Measurements from ENCODE around the gene IFIT1B.
"Not testable (repeated sequence)": the region's sequence is repeated elsewhere in the genome, so short reads cannot be mapped to it uniquely, and the experiment has no call there.

The IFIT1B gene

DNA sequence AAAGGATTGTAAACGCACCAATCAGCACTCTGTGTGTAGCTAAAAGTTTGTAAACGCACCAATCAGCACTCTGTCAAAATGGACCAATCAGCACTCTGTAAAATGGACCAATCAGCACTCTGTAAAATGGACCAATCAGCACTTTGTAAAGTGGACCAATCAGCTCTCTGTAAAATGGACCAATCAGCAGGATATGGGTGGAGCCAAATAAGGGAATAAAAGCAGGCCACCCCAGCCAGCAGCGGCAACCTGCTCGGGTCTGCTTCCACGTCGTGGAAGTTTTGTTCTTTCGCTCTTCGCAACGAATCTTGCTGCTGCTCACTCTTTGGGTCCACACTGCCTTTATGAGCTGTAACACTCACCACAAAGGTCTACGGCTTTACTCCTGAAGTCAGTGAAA is 34.4 kb downstream of the IFIT1B start:
- CTCF ChIA-PET = not testable (repeated sequence)
- POLR2A ChIA-PET = interaction anchor here (1.1 kb wide), 1 partner anchor 289 kb away, joined by 5 read pairs; the partner anchor contains the start of gene KIF20B

DNA sequence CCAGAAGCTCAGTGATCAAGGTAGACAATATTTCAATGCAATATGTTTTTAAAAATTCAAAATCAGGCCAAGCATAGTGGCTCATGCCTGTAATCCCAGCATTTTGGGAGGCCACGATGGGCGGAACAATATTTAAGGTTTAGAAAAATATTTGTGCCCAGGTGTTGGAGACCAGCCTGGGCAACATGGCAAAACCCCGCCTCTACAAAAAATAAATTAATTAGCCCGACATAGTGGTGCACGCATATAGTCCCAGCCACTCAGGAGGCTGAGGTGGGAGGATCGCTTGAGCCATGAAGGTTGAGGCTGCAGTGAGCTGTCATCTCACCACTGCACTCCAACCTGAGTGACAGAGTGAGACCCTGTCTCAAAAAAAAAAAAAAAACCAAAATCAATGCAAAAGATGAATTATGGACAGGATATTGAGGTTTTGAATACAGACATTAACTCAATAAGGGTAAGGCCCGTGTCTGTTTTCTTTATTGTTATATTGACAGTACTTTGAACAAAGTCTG is 35.6 kb downstream of the IFIT1B start:
- no peak overlapping the region for H3K4me3 ChIP-seq (ENCODE audit: low read depth, low read length)
- ChIA-PET CTCF (interaction anchor here (0.6 to 1.3 kb wide), 4 partner anchors 20 to 161 kb away, joined by 3 to 4 read pairs (median 4); partner anchors contain the start of gene IFIT1), POLR2A (no interaction called here)
- peaks cover 3% of the 10 kb centered on the region; the same call in 1 of the 2 replicates for H3K4me1 ChIP-seq (ENCODE audit: control insufficient read depth, insufficient read depth, low read length)
- no peak for TF ChIP-seq ZNF211 (tag by site-specific recombination; IDR thresholded peaks at IDR 0.05; ENCODE audit: low read depth)
- H3K36me3 ChIP-seq (ENCODE audit: control insufficient read depth in 2 of 2, insufficient read depth in 1 of 2, low read length in 2 of 2) = peaks cover 3 to 15% of the 10 kb centered on the region in 2 experiments
- H3K27ac ChIP-seq (ENCODE audit: extremely low read depth, low read depth, low read length) = no peak overlapping the region
- H3K9me3 ChIP-seq (ENCODE audit: control insufficient read depth, insufficient read depth, low read depth, low read length) = no peaks in the 10 kb centered on the region

More for the DNA sequence above, 34.4 kb downstream of the IFIT1B start:
- H3K9me3 ChIP-seq (ENCODE audit: control insufficient read depth, insufficient read depth, low read depth, low read length); H3K4me3 ChIP-seq (ENCODE audit: low read depth, low read length); H3K36me3 ChIP-seq (ENCODE audit: control insufficient read depth in 2 of 2, insufficient read depth in 1 of 2, low read length in 2 of 2); H3K27ac ChIP-seq (ENCODE audit: extremely low read depth, low read depth, low read length); H3K4me1 ChIP-seq (ENCODE audit: control insufficient read depth, insufficient read depth, low read length): not testable (repeated sequence)
- TF ChIP-seq SP2 (tag by site-specific recombination; IDR thresholded peaks at IDR 0.05) = 0 out of 2 replicates have a peak, but pooled peaks have one; percentile 27

DNA sequence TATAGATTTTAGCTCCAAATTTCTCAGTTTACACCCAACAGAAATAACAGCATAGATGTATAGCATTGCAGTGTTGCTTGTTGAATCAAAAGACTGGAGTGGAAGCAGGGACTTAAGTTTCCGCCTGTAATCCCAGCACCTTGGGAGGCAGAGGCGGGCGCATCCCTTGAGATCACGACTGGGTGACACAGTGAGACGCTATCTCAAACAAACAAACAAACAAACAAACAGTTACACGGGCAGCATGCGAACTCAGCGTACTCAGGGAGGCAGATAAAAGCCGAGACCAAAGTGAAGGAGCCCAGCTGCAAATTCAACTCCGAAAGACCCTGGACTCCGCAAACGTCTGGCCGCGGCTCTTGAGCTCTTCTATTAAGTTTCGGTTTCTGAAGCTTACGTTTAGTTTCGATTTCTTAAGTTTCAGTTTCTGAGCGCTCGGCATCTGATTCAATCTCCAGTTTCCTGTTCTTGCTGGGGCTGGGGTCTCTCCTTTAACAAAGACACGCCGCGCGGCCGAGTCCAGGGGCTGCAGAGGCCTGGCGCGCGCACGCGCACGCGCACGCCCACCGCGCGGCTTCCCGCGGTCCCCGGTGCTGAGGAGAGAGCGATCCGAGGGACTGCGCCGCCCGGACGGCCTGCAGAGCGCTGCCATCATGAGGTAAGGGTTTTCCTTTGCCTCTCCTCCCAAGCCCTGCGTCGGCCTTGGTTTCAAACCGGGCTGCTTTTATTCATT is 36.5 kb downstream of the IFIT1B start, which contains the start of gene IFIT5:
TSS of gene IFIT5 (plus strand) at position 423 of the 733 bp plus-strand sequence. CDS start at position 654, 231 bp downstream.
- CTCF ChIA-PET = interaction anchor here (0.8 to 1.3 kb wide), 3 partner anchors 21 to 151 kb away, joined by 3 to 4 read pairs (median 3); partner anchors contain the start of gene IFIT1
- Histone ChIP-seq H3K27ac (ENCODE audit: extremely low read depth, low read depth, low read length) (peak within 1 kb of the TSS; percentile 68), H3K9me3 (ENCODE audit: control insufficient read depth, insufficient read depth, low read depth, low read length) (no peaks in the 10 kb centered on the region), H3K36me3 (ENCODE audit: control insufficient read depth in 2 of 2, insufficient read depth in 1 of 2, low read length in 2 of 2) (peaks cover 7 to 15% of the 10 kb centered on the region in 2 experiments), H3K4me3 (ENCODE audit: low read depth, low read length) (peak within 1 kb of the TSS; percentile 74), H3K4me1 (ENCODE audit: control insufficient read depth, insufficient read depth, low read length) (peaks cover 3% of the 10 kb centered on the region; the same call in 1 of the 2 replicates)
- POLR2A ChIA-PET = no interaction called here
- TF ChIP-seq KLF7 (tag by site-specific recombination; IDR thresholded peaks at IDR 0.05; ENCODE audit: borderline replicate concordance) (no peak), ZXDB (tag by site-specific recombination; IDR thresholded peaks at IDR 0.05) (peak; percentile 58; the same call in 1 of the 2 replicates), ZBTB17 (tag by site-specific recombination; IDR thresholded peaks at IDR 0.05) (0 out of 2 replicates have a peak, but pooled peaks have one; percentile 11), ZNF629 (tag by site-specific recombination; IDR thresholded peaks at IDR 0.05) (no peak), ZNF596 (tag by site-specific recombination; IDR thresholded peaks at IDR 0.05) (0 out of 2 replicates have a peak, but pooled peaks have one; percentile 17), ZNF214 (tag by site-specific recombination; IDR thresholded peaks at IDR 0.05; ENCODE audit: borderline replicate concordance) (no peak), GLIS1 (tag by site-specific recombination; IDR thresholded peaks at IDR 0.05) (peak; percentile 63), ZNF677 (tag by site-specific recombination; IDR thresholded peaks at IDR 0.05) (no peak), YY1 (tag by site-specific recombination; IDR thresholded peaks at IDR 0.05) (0 out of 2 replicates have a peak, but pooled peaks have one; percentile 38), ZNF624 (tag by site-specific recombination; IDR thresholded peaks at IDR 0.05) (no peak), WT1 (tag by site-specific recombination; IDR thresholded peaks at IDR 0.05) (peak; percentile 38; the same call in 1 of the 2 replicates), ZNF423 (tag by site-specific recombination; IDR thresholded peaks at IDR 0.05) (0 out of 2 replicates have a peak, but pooled peaks have one; percentile 23), KLF9 (tag by site-specific recombination; IDR thresholded peaks at IDR 0.05; ENCODE audit: low read depth) (peak; percentile 30; the same call in 1 of the 2 replicates), ZBTB21 (tag by site-specific recombination; IDR thresholded peaks at IDR 0.05) (0 out of 2 replicates have a peak, but pooled peaks have one; percentile 16), ZNF660 (tag by site-specific recombination; IDR thresholded peaks at IDR 0.05) (0 out of 2 replicates have a peak, but pooled peaks have one; percentile 45)
- TF ChIP-seq, protein P1, sequence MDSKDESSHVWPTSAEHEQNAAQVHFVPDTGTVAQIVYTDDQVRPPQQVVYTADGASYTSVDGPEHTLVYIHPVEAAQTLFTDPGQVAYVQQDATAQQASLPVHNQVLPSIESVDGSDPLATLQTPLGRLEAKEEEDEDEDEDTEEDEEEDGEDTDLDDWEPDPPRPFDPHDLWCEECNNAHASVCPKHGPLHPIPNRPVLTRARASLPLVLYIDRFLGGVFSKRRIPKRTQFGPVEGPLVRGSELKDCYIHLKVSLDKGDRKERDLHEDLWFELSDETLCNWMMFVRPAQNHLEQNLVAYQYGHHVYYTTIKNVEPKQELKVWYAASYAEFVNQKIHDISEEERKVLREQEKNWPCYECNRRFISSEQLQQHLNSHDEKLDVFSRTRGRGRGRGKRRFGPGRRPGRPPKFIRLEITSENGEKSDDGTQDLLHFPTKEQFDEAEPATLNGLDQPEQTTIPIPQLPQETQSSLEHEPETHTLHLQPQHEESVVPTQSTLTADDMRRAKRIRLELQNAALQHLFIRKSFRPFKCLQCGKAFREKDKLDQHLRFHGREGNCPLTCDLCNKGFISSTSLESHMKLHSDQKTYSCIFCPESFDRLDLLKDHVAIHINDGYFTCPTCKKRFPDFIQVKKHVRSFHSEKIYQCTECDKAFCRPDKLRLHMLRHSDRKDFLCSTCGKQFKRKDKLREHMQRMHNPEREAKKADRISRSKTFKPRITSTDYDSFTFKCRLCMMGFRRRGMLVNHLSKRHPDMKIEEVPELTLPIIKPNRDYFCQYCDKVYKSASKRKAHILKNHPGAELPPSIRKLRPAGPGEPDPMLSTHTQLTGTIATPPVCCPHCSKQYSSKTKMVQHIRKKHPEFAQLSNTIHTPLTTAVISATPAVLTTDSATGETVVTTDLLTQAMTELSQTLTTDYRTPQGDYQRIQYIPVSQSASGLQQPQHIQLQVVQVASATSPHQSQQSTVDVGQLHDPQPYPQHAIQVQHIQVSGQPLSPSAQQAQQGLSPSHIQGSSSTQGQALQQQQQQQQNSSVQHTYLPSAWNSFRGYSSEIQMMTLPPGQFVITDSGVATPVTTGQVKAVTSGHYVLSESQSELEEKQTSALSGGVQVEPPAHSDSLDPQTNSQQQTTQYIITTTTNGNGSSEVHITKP (tag by site-specific recombination; IDR thresholded peaks at IDR 0.05) = no peak
- TF ChIP-seq, protein P2, sequence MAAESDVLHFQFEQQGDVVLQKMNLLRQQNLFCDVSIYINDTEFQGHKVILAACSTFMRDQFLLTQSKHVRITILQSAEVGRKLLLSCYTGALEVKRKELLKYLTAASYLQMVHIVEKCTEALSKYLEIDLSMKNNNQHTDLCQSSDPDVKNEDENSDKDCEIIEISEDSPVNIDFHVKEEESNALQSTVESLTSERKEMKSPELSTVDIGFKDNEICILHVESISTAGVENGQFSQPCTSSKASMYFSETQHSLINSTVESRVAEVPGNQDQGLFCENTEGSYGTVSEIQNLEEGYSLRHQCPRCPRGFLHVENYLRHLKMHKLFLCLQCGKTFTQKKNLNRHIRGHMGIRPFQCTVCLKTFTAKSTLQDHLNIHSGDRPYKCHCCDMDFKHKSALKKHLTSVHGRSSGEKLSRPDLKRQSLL (tag by site-specific recombination; IDR thresholded peaks at IDR 0.05) = 0 out of 2 replicates have a peak, but pooled peaks have one; percentile 8
- TF ChIP-seq, protein P3, sequence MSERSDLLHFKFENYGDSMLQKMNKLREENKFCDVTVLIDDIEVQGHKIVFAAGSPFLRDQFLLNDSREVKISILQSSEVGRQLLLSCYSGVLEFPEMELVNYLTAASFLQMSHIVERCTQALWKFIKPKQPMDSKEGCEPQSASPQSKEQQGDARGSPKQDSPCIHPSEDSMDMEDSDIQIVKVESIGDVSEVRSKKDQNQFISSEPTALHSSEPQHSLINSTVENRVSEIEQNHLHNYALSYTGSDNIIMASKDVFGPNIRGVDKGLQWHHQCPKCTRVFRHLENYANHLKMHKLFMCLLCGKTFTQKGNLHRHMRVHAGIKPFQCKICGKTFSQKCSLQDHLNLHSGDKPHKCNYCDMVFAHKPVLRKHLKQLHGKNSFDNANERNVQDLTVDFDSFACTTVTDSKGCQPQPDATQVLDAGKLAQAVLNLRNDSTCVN (tag by site-specific recombination; optimal IDR thresholded peaks at IDR 0.05) = peak; percentile 93
- TF ChIP-seq, protein P4, sequence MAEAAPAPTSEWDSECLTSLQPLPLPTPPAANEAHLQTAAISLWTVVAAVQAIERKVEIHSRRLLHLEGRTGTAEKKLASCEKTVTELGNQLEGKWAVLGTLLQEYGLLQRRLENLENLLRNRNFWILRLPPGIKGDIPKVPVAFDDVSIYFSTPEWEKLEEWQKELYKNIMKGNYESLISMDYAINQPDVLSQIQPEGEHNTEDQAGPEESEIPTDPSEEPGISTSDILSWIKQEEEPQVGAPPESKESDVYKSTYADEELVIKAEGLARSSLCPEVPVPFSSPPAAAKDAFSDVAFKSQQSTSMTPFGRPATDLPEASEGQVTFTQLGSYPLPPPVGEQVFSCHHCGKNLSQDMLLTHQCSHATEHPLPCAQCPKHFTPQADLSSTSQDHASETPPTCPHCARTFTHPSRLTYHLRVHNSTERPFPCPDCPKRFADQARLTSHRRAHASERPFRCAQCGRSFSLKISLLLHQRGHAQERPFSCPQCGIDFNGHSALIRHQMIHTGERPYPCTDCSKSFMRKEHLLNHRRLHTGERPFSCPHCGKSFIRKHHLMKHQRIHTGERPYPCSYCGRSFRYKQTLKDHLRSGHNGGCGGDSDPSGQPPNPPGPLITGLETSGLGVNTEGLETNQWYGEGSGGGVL (tag by site-specific recombination; IDR thresholded peaks at IDR 0.05) = no peak
